Measurements from ENCODE around the gene LYSMD2. TPM values are rescaled to one million over a fixed set of nuclear protein-coding genes. Genes with fewer than 3 reads are reported as not detected.

LYSMD2 gene
- total RNA-seq, 1 donor from 2014 or later, result 20.6 TPM

- Histone ChIP-seq H3K27me3 (no peaks in the 10 kb centered on the region), H3K4me3 (peak overlapping the region; percentile 83), H3K27ac (peak overlapping the region; percentile 89), H3K9me3 (no peaks in the 10 kb centered on the region), H3K36me3 (no peaks in the 10 kb centered on the region), H3K4me1 (peaks cover 23% of the 10 kb centered on the region)
- TF ChIP-seq CTCF (IDR thresholded peaks at IDR 0.05), result no peak
- intact Hi-C loops (cut with DNase I), result no loop called here
- ATAC-seq (no peak), DNase-seq (no peak)
Measured at GRCh38 chr15:51738553-51738952, 1.1 kb upstream of the LYSMD2 start.

GRCh38 chr15:51736751-51737521 lies 519 bp downstream of the LYSMD2 start:
- DNase-seq (peak; percentile 83), ATAC-seq (peak; percentile 79)
- H3K27me3 ChIP-seq, result no peaks in the 10 kb centered on the region
- peak overlapping the region; percentile 89 for H3K27ac ChIP-seq
- TF ChIP-seq CTCF (IDR thresholded peaks at IDR 0.05), result no peak
- H3K9me3 ChIP-seq, result no peaks in the 10 kb centered on the region
- H3K4me1 ChIP-seq, result peaks cover 32% of the 10 kb centered on the region
- intact Hi-C loops (cut with DNase I), result no loop called here
- peak overlapping the region; percentile 83 for H3K4me3 ChIP-seq
- no peaks in the 10 kb centered on the region for H3K36me3 ChIP-seq

- intact Hi-C loops (cut with DNase I), result no loop called here
- no peak for ATAC-seq
- Histone ChIP-seq H3K9me3 (no peaks in the 10 kb centered on the region), H3K4me3 (peak overlapping the region; percentile 83), H3K4me1 (peaks cover 41% of the 10 kb centered on the region), H3K27me3 (no peaks in the 10 kb centered on the region), H3K27ac (peak overlapping the region; percentile 89), H3K36me3 (no peaks in the 10 kb centered on the region)
- no peak for DNase-seq
- no peak for TF ChIP-seq CTCF (IDR thresholded peaks at IDR 0.05)
Measured at GRCh38 chr15:51736069-51736468, 1.4 kb downstream of the LYSMD2 start.

- DNase-seq (no peak), ATAC-seq (no peak)
- Histone ChIP-seq H3K4me1 (peaks cover 47% of the 10 kb centered on the region), H3K4me3 (peak overlapping the region; percentile 83), H3K27me3 (no peaks in the 10 kb centered on the region), H3K9me3 (no peaks in the 10 kb centered on the region), H3K27ac (no peak overlapping the region), H3K36me3 (no peaks in the 10 kb centered on the region)
- intact Hi-C loops (cut with DNase I), result no loop called here
- no peak for TF ChIP-seq CTCF (IDR thresholded peaks at IDR 0.05)
Measured at GRCh38 chr15:51735228-51736010, 2.0 kb downstream of the LYSMD2 start.

GRCh38 chr15:51732646-51733045 lies 4.8 kb downstream of the LYSMD2 start:
- no peak overlapping the region for H3K4me3 ChIP-seq
- DNase-seq (no peak), ATAC-seq (no peak)
- H3K36me3 ChIP-seq, result no peaks in the 10 kb centered on the region
- TF ChIP-seq CTCF (IDR thresholded peaks at IDR 0.05), result no peak
- intact Hi-C loops (cut with DNase I), result no loop called here
- peak overlapping the region; percentile 88 for H3K27ac ChIP-seq
- H3K4me1 ChIP-seq, result peaks cover 44% of the 10 kb centered on the region
- H3K27me3 ChIP-seq, result no peaks in the 10 kb centered on the region
- H3K9me3 ChIP-seq, result no peaks in the 10 kb centered on the region

Measured in upper lobe of right lung (tissue), 1 donor.